HG02571 (cell line): ENCODE measurements around the gene CCL19.

Experiments
- ATAC-seq: cut with Tn5 transposase; IDR thresholded peaks from one replicate; pipeline ENCODE4 v1.9.1; 2021; ENCODE audit warnings: mild to moderate bottlenecking, moderate library complexity; ENCODE audit not compliant: unreplicated experiment

CCL19 gene

DNA sequence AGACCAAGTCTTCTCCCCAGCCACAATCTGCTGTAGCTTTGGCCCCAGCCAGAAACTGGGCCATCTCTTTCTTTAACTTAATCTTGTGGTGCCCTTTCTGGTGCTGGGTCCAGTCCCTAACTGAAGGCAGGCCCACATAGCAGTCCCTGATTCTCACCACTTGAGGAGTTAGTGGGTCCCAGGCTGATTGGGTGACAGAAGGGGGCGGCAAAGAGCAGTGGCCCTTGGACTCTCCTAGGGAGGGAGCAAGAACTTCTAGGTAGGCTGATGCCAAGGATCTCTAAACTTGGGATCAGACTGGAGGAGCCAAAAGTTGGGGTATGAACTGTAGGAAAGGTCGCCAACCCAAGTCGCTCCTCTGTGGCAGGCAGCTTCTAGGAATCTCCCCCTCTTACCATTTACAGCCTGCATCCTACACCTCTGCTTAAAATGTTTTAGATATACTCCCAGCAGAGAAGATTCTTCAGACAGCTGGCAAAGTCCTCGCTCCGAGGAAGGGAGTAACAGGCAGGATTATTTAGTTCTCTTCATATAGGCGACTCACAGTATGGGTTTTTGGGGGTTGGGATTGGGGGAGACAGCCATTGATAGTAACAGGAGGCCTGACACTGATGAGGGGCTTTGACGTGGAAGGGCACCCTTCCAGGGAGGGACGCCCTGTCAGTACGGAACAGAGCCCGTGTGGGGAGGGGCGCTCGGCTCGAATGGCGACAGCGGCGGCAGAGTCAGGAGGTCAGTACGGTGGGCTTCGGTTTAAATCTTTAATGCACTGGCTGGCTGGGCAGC, 26.6 kb downstream of the CCL19 start:
- peak; percentile 62 for ATAC-seq

DNA sequence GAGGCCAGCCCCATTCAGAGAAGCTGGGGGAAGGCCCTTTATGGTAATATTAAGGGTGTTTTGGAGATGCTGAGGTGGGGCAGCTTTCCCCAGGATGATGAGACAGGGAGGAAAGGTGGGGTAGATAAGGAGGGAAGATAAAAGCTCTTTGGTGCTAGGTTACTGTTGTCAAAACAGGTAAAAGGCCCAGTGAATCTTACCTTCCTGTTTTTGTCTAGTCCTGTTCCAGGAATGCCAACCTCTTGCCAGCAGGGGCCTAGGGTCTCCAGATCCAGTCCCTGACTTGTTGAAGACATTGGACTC, 27.8 kb downstream of the CCL19 start:
- no peak for ATAC-seq

DNA sequence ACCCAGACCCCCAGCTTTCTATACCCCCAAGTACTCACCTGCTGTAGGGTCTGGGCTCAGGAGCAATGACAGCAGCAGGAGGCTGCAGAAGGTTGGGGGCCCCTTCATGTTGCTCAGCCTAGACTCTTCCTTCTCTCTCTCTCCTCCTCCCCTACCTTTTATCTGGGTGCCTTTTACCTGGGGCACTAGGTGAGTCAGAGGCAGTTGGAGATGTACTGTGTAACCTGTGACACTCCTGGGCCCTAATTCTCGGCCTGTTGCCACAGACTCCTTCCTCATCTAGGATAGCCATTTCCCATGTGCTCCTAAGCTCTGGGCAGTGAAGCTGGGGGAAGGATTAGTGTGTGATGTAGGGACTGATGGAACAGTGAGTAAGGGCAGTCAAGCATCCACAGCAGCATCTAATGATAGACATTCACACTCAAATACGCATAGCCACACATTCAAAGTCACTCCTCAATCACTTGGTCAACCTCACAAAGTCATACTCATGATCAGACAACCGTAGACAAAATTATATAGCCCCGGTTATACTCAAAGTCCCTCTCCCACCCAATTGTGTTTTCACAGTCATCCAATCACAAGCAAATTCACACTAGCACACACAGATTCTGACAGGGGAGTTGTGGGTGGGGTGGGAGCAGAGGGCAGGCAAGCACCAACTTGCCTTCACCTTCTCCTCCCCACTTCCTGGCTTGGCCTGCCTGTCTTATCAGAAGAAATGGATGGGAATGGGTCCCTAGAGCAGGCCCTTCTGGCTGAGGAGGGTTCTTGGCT, 28.4 kb downstream of the CCL19 start, which contains the start of gene CCL27:
CCL27 (minus strand) TSS at position 132 of the 777 bp plus-strand sequence; CDS start at position 108, 24 bp downstream.
- ATAC-seq: no peak

DNA sequence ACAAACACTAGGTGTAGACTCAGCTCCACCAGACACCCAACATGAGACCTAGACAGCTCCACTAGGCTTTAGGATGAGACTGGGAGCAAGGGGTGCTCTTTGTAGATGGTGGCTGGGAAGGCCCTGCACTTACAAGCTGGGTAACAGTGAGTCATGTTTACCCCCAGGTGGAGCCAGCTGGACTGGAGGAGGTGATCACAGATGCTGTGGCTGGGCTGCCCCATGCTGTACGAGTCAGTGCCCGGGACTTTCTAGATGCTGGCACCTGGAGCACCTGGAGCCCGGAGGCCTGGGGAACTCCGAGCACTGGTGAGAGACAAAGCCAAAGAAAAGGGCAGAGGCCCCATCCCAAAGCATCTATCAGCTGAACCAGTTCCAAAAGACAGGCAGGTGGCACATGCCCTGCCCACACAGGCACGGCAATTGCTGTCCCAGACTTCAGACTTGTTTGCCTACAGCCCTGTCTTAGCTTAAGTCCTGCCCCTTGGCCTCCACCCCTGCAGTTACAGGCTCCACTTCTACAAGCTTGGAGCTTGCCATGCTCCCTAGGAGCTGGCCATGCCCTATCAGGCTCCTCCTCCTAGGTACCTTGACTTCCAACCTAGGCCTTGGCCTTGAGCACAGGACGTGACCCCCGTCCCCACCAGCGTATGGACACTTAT, 31.4 kb downstream of the CCL19 start:
- ATAC-seq: no peak

DNA sequence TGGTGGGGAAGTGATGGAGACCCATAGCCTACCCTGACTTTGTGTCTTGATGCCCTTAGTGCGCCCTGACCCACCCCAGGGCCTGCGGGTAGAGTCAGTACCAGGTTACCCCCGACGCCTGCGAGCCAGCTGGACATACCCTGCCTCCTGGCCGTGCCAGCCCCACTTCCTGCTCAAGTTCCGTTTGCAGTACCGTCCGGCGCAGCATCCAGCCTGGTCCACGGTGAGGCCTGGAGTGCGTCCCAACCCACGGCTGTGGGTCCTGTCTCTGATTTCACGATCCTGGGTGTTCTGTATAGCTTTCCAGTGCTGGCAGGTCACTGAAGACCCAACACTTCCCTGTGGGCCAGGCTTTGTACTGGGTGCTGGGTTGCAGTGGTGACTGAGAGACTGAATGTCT, 32.6 kb downstream of the CCL19 start:
- ATAC-seq: no peak

DNA sequence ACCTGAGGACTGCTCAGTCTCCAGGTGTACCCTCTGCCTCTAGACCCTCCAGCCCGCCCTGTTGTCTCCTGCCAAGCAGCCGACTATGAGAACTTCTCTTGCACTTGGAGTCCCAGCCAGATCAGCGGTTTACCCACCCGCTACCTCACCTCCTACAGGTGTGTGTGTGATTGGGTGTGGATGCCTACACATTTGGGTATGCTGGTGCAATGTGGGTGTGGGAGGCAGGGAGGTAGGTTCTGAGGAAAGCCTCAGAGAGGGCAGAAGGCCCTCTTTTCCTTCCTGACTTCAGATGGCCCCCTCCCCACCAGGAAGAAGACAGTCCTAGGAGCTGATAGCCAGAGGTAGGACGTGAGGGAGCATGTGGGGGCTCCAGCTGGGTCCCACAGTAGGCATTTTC, 34.1 kb downstream of the CCL19 start:
- no peak for ATAC-seq

DNA sequence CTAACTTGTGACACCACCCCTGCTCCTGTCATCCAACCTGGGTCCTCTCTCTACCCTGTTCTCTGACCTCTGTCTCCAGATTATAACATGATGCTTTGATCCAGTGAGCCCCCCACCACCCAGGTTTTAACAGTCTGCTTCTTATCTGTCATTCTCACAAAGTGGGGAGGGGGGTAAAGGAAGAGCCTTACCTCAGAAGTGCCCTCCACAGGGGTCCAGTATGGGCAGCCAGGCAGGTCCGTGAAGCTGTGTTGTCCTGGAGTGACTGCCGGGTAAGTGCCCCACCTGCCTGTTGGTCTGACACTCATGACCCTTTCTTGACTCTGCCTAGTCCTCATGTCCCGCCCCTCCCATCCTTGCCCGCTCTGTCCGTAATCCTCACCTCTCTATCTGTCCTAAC, 35.7 kb downstream of the CCL19 start:
- no peak for ATAC-seq

DNA sequence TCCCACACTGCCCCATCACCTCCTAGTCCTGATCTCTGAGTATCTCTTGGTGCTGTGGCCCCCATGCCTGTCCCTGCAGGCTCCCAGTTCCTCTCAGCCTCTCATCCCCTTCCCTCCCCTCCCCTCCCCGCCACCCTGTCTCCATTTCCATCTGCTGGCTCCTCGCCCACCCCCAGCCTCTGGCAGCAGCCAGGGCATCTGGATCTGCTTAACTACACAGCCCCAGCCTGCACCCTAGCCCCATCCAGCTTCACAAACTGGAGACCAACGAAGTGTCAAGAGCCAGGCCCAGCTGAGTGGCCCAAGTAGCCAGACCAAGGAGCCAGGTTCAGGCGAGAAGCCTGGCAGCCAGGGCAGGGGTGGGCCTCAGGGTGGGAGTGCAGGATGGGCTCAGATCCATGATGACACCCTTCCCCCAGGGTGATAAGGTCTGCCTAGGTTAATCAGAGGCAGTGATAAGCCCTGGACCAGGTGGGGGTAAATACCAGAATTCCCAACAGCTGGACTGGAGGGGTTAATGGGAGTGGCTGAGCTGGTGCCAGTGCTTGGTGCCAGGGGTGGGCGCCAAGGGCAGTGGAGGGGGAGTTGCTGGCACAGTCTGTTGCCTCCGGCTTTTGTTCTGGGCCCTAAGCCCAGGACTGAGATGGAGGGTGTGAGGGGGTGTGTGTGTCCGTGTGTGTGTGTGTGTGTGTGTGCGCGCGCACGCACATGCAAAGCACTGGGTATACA, 36.6 kb downstream of the CCL19 start:
- no peak for ATAC-seq

DNA sequence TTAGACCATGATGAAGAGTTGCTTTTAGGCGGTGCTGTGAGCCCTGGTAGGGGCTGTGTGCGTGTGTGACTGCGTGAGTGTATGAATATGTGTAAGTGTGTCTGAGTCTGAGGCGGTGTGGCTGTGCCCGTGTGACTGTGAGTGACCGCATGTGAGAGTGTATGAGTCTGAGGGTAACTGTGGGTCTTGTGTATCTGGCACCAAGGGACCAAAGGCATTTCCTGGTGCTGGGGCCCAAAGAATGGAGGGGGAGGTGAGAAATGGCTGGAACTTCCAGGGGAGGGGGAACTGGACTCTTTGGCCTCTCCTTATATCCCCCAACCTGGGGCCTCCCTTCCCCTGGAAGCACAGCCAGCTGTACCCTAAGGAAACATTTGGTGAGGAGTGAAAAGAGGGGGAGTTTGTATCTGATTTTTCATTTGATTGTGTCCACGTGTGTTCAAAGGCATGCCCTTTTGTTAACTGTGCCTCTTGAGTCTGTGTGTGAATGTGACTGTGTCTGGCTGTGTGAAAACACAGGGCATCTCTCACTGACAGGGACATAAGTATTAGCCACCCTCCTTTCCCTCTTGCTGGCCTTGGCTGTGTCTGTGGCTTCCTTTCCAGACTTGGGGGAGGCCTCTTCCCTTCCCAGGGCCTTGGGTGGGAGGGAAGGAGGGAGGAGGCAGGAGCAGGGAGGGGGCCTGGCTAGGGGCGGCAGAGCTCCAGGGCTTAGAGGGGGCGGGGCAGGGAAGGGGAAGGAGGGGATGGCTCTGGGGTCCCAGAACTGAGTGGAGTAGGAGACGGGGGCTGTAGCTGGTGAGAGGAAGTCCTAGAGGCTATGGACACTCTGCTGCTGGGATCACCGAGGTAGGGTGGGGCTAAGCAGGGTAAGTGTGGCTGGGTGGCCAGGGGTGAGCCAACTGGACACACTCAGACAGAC, 37.7 kb downstream of the CCL19 start:
- ATAC-seq: no peak

DNA sequence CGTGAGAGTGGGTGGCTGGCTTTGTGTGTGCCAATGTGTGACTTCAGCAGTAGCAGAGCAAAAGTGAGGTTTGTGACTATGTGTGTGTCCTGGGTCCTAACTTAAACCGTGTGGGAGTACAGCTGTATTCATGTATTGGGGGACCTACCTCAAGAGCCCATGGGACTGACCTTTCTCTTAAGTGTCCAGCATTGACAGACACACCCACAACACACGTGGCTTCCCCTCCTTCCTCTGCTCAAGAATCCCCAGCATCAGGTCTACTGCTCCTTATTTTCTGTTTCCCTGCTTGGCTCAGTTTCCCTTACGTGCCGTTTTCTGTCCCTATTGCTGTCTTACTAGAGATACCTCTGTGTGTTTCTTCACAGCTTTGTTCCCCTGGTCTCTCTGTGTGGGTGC, 38.5 kb downstream of the CCL19 start:
- ATAC-seq: no peak

DNA sequence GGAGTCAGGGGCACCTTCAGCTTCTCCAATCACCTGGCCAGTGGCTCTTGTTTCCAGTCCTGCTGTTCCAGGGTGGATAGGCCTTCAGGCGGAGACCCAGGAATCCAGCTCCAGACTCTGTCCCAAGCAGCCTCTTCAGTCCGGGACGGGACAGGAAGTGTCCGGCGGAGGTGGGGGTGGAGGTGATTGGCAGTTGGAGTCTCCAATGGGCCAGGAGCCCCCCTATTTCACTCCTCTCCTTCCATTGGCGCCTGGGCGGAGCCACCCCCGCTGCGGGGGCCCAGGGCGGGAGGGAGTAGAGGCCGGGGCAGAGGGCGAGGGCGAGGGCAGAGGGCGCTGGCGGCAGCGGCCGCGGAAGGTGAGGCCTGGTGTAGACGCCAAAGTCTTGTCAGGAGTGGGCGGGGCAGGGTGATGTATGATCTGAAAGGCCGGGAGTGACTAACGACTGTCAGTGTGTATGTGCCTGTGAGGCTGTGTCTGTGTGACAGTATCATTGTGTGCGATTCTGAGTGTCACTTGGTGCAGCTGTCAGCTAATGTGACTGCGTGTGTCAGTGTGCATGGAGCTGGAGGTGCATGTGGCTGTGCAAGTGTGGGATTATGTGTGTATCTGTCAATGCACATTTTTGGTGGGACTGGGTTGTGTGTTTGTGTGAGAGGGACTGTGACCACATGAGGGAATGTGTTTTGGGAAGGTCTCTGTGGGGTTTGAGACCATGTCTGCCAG, 39.0 kb downstream of the CCL19 start, which contains the start of gene IL11RA:
IL11RA (plus strand) TSS at position 310 of the 726 bp plus-strand sequence. CDS start 3,033 bp downstream, outside the sequence.
- ATAC-seq: peak; percentile 52

DNA sequence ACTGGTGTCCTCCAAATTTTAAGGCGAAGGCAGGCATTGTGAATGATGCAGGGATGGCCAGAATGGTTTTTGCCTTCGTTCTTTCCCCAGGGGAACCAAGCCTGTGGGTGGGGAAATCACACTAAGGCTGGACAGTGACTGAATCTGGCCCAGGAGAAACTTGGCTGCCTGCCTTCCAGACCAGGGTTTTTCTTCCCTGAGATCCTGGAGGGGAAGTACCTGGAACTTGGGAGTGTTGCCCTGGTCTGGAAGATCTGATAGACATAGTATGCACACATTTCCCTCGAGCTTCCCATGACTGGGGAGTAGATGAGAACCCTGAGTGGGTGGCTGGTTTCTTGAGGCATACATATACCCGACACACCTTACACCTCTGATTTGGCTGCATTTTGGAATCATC, 39.8 kb downstream of the CCL19 start:
- no peak for ATAC-seq

DNA sequence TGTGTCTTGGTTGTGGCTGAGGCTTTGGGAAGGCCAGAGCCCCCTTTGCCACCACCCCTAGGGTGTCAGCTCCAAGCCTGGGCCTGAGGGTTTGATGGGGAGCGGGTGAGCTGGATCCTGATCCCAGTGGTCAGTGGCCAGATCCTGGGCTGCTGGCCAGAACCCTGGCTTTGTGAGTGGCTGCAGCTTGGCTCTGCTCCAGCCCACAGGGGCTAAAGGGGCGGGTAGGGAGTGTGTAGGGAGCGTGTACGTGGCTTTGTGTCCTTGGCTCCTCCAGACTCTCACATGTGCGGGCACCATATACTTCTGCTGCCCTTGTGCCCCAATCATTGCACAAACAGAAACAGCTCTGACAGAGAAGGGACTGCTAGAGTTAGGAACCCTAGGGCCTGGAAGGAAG, 40.3 kb downstream of the CCL19 start:
- ATAC-seq: no peak

DNA sequence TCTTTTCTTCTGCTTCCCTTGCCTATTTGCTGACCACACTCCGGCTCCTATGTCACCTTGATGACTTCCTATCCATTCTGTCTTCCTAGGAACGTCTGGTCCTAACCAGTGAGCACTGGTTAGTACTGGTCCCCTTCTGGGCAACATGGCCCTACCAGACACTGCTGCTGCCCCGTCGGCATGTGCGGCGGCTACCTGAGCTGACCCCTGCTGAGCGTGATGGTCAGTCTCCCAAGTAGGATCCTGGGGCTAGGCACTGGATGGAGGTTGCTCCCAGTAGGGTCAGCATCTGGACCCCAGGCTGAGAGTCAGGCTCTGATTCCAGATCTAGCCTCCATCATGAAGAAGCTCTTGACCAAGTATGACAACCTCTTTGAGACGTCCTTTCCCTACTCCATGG, 42.4 kb downstream of the CCL19 start:
- no peak for ATAC-seq

DNA sequence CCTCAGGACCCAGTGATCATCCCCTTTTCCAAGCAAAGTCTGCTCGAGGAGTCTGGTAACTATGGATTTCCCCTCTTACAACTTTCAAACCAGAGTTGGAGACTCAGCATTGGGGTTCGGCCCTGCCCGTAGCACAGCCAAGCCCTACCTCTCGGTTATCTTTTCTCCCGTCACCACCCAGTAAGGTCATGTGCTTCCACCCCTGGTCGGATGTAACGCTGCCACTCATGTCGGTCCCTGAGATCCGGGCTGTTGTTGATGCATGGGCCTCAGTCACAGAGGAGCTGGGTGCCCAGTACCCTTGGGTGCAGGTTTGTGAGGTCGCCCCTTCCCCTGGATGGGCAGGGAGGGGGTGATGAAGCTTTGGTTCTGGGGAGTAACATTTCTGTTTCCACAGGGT, 43.4 kb downstream of the CCL19 start:
- no peak for ATAC-seq

DNA sequence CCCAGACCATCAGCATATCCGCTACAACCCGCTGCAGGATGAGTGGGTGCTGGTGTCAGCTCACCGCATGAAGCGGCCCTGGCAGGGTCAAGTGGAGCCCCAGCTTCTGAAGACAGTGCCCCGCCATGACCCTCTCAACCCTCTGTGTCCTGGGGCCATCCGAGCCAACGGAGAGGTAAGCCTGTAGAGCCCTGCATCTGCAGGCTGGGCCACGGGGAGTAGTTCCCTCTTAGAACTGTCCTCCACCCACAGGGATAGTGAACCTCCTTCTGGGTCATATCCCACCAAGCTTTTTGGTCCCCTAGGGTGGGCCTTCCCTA, 44.0 kb downstream of the CCL19 start:
- no peak for ATAC-seq

DNA sequence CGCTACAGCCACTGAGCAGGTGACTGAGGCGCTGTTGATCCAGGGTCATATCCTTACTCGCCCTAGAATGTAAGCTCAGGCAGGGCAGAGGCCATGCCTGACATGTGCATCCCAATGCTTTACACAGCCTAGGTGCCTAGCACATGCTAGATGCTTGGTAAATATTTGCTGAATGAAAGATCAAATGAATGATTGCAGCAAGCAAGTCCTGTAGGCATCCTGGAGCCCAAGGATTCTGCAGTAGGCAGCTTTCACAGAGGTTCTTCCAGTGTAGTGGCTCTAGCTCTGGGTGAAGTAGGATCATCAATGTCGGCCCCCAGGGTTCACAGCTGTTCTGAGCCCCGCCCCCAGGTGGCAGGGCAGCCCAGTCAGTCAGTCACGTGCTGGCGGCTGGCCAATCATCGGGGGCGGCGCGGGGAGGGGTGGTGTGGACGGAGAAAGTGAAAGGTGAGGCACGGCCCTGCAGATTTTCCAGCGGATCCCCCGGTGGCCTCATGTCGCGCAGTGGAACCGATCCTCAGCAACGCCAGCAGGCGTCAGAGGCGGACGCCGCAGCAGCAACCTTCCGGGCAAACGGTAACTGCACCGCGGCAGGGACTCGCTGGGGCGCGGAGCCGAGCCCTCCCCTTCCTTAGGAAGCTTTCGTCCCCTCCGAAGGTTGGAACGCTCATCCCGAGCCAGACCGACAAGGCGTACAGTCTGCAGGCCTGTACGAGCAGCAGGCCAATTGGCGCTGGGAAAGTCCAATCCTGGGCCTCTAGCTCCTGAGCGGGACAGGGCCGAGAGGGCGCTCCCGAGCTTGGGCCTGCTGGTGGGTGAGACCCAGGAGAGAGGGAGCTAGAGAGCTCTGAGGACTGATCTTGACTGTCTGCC, 44.6 kb downstream of the CCL19 start, which contains the start of gene GALT:
GALT (plus strand) TSS at position 465 of the 873 bp plus-strand sequence; CDS start at position 495, 30 bp downstream.
- ATAC-seq: peak; percentile 91

DNA sequence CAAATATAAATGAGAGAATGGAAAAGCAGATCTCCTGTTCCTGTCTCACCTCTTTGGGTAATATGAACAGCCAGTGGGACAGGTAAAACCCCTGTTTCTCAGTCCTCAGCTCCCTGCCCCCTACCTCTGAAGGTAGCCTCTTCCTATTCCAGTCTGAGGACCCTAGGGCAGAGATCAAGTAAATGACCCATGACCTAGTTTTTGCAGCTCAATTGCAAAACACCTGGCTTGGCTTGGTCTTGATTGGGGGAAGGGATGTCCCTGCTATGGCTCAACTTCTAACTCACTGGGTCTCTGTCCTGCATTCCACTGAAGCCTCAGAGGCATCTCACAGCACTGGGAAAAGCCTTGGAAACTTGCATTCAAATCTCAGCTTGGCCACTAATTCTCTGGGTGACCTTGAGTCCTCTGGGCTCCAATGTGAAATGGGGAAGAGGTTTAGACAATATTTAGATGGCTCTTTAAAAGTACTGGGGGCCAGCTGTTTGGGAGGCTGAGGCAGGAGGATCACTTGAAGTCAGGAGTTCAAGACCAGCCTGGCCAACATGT, 46.2 kb downstream of the CCL19 start:
- no peak for ATAC-seq
